GM21576 (cell line): ENCODE data around the gene C6orf15.

Experiments
- ATAC-seq: cut with Tn5 transposase; IDR thresholded peaks from one replicate; pipeline ENCODE4 v1.9.1; 2021; ENCODE audit warnings: mild to moderate bottlenecking, moderate library complexity; ENCODE audit not compliant: unreplicated experiment

C6orf15 gene

DNA sequence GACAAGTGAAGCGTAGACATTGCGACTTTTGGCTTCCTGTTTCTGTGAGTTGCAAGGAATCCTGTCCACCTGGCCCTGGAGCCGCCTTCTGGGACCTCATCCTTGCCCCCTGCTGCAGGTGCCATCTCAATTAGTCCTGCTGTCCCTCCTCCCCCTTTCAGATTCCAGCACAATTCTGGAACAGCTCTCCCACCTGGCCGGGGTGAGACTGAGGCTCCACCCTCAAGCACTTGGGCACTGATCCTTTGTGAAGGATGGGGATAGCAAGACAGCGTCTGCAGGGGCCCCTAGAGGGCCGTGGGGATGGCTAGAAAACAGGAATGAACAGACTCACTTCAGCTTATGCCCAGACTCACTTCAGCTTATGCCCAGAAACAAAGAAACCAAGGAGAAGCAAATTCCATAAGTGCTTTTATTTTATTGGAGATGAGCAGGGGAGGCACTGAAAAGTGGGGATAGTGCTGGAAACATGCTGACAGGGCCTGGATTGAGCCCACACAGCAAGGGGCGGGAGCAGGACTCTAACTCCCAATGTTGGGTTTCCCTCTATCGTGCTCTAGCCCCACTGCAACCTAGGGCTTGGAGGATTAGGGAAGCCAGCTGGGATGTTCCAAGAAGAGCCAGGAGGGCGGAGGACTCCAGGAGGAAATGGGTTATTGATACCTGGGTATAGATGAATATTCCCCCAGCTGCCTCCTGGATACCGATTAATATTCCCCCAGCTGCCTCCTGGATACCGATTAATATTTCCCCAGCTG, 1.4 kb downstream of the C6orf15 start:
- ATAC-seq, result no peak

DNA sequence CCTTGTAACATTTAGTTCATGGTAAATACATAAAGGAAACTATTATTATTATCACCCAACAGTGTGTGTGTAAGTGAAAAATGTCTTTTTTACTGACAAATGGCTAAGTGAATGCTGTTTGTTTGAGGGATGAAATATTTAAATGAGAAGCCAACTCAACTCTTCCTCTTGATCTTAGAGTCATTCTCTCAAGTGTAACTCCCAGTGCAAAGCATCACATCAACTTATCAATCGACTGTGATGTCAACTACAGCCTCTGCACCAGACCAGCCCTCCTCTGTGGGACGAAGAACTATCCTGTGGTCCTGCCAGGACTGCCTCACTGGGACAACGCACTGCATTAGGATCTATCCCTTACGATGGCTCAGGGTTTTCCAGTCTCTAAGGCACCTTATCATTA, 5.3 kb downstream of the C6orf15 start:
- no peak for ATAC-seq

DNA sequence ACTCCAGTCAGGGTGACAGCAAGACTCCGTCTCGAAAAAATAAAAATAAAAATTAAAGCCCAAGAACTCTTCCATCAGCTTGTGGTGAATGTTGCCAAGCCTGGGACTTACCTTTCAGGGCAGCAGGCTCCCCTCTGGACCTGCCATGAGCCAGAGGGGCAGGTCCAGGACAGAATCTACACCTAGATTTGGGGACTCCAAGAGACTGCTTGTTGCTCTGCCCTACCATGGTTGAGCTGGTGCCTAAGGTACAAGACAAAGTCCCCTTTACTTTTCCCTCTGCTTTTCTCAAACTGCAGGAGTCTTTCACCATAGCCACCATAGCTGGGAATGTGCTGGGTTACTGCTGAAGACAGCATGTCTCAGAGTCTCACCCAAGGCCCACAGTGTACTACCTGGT, 9.2 kb downstream of the C6orf15 start:
- ATAC-seq, result no peak

DNA sequence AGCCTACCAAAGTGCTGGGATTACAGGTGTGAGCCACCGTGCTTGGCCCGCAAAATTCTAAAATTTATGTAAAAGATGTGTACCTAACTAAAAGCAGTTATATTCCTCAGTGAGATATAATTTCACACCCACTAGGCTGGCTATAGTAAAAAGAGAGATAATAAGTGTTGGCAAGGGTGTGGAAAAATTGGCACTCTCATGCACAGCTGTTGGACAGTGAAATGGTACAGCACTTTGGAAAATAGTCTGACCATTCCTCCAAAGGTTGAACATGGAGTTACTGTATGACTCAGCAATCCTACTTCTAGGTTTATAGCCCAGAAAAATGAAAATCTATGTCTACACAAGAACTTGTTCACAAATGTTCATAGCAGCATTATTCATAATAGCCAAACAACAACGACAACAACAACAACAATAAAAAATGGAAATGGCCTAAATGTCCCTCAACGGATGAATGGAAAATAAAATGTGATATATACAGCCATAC, 13.9 kb downstream of the C6orf15 start:
- ATAC-seq, result no peak

DNA sequence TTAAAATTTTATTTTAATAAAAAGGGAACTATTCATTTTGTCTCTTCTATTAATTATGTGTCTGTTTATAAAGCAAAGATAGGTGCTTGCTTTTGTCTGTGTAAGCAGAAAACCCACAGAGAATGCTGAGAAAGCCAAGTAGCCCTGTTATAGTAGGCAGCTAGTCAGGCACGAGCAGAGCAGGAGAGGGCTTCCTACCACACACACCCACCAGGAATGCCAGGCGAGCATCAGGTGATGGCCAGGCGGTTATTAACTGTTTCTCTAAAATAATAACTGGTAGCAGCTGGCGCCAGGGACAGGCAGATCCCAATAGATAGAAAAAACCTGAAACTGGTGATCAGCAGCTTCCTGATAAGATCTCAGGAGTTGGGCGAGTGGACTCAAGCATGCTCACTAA, 15.7 kb downstream of the C6orf15 start:
- ATAC-seq, result no peak

DNA sequence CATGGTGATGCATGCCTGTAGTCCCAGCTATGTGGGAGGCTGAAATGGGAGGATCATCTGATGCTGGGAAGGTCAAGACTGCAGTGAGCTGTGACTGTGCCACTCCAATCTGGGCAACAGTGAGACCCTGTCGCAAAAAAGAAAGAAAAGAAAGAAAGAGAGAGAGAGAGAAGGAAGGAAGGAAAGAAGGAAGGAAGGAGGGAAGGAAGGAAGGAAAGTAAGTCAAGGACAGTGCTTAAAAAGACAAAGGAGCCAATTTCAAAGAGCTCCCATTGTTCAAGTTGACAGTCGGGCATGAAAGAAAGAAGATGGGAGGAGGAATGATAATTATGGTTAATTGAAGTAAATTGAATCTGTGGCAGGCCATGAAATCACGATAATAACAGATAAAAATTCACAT, 16.2 kb downstream of the C6orf15 start:
- ATAC-seq, result no peak

DNA sequence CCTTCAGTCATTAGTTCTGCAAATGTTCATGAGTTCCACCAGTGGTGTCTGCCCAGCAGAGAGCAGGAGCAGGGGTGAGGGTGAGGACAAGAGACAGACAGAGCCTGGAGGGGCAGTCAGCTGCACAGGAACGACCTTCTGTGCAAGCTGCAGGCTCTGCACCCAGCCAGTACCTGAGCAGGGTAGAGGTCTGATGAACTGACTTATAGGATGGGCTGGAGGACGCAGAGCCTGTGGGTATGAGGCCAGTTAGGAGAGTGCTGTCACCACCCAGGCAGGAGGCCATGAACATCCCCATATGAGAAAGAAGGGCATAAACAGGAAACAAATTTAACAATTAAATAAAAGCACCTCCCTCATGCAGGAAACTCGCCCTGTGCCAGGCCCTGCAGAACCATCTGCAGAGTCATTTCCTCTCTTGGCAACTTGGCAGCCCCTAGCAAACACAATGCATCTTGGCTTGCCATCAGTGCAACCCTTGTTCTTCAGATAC, 17.9 kb downstream of the C6orf15 start:
- ATAC-seq, result no peak

DNA sequence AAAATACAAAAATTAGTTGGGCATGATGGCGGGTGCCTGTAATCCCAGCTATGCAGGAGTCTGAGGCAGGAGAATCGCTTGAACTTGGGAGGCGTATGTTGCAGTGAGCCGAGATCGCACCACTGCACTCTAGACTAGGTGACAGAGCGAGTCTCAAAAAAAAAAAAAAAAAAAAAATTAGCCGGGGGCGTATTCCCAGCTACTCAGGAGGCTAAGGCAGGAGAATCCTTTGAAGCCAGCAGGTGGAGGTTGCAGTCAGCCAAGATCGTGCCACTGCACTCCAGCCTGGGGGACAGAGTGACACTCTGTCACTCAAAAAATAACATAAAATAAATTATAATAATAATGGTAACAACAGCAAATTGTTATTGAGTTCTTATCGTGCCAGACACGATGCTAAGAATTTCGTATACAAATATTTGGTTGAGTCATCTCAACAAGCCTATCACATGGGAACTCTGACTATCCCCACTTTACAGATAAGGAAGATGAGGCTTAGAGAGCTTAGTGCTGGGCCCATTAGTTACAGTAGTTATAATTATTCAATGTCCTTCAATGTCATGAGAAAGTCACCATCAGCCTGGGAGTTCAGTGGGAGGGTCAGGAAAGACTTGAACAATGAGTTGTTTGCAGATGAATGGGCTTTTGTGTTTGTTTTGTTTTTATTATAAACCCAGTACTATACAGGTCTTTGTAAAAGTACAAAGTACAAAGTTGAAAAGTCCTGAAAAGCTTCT, 19.4 kb downstream of the C6orf15 start:
- ATAC-seq, result no peak

DNA sequence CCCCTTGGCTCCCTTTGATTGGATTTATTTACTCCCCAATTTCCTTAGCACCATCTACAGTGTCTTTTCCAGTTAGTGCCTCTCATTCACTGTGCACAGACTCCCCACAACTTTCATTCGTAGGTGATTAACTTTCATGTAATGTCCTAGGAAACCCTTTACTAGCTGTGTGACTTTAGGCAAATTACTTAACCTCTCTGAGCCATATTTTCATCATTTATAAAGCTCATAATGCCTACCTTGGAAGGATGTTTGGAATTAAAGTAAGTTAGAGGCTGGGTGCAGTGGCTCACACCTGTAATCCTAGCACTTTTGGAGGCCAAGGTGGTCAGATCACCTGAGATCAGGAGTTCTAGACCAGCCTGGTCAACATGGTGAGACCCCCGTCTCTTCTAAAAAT, 20.1 kb downstream of the C6orf15 start:
- ATAC-seq, result no peak

DNA sequence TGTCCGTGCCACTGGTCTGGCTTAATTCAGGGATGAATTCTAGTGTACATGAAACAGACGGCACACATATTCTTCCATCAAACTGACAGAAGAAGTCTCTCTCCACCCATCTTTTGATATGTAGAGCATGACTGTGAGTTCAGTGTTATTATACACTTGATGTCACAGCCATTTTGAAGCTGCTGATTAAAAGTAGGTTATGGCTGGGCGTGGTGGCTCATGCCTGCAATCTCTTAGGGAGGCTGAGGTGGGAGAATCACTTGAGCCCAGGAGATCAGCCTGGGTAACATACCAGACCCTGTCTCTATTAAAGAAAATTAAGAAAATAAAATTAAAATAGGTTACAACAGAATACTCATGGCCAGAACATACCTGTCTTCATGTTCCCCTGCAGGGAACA, 20.7 kb downstream of the C6orf15 start:
- ATAC-seq, result no peak

DNA sequence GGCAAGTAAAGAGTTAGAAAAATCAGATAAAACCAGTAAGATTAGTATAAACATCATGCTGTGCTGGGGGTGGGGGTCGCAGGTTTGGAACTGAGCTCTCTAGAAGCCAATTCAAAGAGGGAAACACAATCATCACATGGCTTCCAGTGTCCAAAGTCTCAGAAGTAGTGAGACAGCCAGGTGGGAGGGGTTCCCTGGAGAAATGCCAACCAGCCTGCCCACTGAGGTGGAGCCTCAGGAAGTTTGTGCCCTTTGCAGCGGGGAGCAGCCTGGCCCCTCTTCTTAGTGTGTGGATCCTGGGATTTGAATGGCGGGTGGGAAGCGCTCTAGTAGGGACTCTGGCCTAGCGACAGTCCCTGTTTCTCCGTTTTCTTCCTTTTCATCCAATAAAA, 21.4 kb downstream of the C6orf15 start:
- ATAC-seq, result no peak

DNA sequence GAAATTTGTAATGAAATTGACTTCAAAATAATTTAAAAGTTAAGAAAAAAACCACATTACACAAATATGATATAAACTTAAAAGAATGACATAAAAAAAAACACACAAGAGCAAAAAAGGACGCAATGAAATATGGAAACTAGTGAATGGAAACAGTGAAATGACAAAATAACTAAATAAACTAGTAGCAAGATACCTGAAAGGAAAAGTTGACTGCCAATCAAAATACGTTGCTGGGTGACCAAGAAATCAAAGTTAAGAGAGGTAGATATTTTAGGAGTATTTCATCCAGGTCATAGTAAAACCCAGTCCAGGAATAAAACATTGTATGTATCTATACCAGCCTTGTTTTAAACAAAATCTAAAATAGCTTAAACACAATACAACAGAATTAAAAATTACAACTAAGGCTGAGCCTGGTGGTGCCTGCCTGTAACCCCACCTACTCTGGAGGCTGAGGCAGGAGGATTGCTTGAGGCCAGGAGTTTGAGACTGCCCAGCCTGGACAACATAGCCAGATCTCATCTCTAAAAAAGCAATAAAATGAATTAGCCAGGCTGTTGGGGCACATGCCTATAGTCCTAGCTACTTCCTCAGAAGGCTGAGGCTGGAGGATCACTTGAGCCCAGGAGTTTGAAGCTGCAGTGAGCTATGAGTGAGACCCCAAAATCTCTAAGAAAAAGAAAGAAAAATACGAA, 22.0 kb downstream of the C6orf15 start:
- ATAC-seq, result no peak

DNA sequence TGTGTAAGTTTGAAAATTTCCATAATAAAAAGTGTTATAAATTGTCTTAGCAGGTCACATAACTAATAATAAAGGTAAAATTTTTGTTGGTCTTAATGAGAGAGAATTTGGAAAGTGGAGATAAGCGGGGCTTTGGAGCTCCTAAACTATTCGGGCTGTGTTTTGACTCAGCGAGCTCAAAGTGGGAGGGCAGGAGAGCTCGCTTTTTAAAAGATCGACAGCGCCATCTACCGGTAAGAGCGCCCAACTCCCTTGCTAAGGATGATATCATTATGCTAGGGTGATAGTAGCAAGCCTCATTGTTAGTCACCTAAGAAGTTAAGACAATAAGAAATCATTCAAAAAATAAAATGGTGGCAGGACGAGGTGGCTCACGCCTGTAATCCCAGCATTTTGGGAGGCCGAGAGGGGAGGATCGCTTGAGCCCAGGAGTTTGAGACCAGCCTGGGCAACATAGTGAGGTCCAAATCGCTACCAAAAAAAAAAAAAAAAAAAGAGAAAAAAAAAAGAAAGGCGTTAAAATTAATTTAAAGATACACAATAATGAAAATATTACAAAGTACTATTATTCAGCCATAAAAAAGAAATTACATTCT, 24.8 kb downstream of the C6orf15 start:
- ATAC-seq, result no peak

DNA sequence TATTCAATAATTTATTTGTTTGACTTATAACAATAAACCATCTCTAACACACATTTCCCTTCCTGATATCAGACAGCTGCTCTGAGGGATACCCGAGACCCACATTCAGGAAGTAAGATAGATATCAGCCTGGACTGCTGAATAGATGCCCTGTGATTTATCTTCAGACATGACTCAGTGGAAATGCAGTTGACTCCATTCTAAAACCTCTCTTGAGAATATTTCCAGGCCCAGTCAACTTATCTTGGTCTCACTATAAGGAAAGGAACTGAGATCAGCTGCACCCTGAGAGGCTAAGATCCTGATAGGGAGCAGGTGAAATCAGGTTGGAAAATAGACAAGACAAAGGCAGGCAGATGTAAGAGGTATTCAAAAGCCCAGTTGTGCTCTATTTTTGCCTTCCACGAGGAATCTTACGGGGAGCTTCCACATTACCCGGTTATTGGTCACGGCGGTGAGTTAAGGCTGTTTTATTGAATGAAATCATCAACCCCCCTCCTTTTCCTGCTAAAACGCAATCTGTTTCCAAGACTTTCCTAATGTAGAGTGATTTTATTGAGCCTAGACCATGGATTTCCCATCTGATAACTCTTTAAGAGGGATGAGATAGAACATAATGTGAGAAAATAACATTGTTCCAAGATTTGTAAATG, 25.5 kb downstream of the C6orf15 start:
- no peak for ATAC-seq

DNA sequence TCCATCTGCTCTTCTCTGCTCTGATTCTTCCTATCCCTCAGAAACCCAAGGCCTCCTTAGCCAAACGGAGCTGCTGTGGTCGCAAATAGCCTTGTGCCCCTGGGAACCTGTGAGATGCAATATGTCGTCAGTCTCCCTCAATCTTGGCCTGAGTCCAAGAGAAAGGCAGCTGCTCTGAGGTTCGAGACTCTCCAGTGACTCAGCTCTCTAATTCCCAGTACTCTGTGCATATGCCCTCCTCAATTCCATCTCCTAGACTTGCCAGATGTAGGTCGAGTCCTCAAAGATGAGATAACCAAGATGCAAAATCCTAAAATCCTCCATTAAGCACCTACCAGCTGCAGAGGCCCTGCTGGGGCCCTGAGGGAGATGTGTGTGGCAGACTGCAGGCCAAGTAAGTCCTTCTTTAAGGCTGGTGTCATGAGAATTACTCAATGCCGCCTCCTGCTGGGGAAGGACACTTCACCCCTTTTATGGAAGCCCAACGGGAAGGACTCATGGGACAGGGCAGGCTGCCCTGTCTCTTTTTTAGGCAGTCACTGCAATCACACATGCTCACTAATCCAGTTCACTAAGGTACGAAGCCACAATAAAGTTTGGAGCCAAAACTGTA, 28.5 kb downstream of the C6orf15 start:
- no peak for ATAC-seq

DNA sequence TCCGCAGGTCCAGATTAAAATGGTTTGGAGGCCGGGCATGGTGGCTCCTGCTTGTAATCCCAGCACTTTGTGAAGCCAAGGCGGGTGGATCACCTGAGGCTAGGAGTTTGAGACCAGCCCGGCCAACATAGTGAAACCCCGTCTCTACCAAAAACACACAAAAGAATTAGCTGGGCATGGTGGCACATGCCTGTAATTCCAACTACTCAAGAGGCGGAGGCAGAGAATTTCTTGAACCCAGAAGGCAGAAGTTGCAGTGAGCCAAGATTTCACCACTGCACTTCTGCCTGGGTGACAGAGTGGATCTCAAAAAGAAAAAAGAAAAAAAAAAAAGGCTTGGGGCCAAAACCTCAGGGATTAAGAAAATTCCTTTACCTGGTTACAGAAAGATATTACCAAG, 30.5 kb downstream of the C6orf15 start:
- ATAC-seq, result no peak

DNA sequence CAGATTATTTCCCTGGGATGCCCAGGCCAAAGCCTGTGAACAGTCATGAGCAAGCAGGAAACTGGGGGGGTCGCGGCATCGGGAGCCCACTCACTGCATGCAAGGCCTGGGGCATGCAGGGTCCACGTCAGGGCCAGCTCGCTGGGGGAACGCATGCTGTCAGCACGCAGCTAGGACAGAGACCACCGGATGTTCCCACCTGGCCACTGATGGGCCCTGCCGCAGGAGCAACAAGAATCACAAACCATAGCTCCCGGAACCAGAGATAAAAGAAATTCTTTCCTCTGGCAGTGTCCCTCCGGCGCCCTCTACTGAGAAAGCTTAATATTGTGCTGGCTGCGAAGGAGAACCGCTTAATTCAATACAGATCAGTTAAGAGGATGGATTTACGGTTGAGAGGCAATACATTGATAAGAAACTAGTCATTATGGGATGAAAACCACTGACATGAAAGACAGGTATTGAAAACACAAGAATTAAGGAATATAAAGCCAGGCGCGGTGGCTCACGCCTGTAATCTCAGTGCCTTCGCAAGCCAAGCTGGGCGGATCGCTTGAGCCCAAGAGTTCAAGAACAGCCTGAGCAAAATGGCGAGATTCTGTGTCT, 32.6 kb downstream of the C6orf15 start:
- ATAC-seq, result no peak

DNA sequence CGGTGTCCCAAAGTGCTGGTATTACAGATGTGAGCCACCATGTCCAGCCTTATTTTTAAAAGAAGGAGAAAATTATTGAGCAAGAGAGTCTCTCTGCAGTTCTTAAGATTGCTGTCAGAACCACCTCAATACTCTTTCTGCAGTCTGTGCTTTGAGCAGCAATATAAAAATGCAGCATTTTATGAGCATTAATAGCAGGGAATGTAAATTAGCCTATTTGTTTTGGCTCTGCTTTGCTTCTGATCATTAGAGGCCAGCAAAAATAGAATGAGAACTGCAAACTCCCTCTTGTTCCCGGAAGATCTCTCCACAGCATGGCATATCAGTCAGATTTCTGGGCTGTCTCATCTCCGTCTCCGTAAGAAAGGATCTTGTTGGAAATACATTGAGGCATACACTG, 35.8 kb downstream of the C6orf15 start:
- no peak for ATAC-seq

DNA sequence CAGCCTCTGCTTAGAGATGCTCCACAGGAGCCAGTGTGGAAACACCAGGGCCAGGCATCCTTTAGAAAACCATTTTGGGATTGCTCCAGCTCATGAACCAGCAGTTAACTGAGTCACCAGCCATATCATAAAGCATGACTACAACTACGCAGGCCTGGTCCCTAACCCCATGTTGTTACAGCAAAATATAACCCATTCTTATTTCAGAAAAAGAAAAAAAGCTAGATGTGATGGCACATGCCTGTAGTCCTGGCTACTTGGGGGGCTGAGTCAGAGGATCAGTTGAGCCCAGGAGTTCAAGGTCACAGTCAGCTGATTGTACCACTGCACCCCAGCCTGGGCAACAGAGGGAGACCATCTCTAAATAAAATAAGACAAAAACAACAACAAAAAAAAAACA, 36.8 kb downstream of the C6orf15 start:
- no peak for ATAC-seq

DNA sequence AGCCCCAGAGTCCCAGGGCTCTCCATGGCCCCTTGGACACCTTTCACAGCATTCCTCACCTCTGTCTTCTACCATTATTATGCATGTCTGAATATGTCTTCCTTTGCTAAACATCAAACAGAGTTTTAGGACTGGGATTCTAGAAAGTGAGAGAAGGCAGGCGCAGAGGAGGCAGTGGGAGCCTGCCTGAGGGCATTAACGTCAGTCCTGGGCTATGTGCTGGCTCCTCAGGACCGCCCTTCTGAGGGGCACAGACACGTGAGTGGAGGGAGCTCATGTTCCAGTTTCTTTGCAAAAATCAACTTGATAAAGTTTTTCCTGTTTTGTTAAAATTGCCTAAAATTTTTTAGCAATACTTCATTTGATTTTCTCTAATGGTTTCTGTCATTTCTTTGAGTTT, 38.0 kb downstream of the C6orf15 start:
- ATAC-seq, result no peak
